Measurements from ENCODE around the gene CUBN.
"Not testable (repeated sequence)": the region's sequence is repeated elsewhere in the genome, so short reads cannot be mapped to it uniquely, and the experiment has no call there.

The CUBN gene

GRCh38 chr10:16853809-16854208 lies 275.8 kb downstream of the CUBN start:
- DNase-seq = no peak

GRCh38 chr10:16853201-16853600 lies 276.4 kb downstream of the CUBN start:
- DNase-seq = no peak

GRCh38 chr10:16852624-16853023 lies 277.0 kb downstream of the CUBN start:
- DNase-seq = no peak

- no peak for DNase-seq
These were observed 281.0 kb downstream of the CUBN start for GRCh38 chr10:16848562-16849154.

- no peak for DNase-seq
These were observed 282.0 kb downstream of the CUBN start for GRCh38 chr10:16847644-16848043.

- DNase-seq = no peak
These were observed 284.4 kb downstream of the CUBN start for GRCh38 chr10:16845248-16845647.

- no peak for DNase-seq
These were observed 286.2 kb downstream of the CUBN start for GRCh38 chr10:16843252-16843870.

- DNase-seq = no peak
These were observed 294.4 kb downstream of the CUBN start for GRCh38 chr10:16835228-16835627.

- DNase-seq = no peak
These were observed 297.1 kb downstream of the CUBN start for GRCh38 chr10:16832351-16833080.

GRCh38 chr10:16828701-16829175 lies 300.9 kb downstream of the CUBN start:
- DNase-seq = no peak

GRCh38 chr10:16828114-16828568 lies 301.5 kb downstream of the CUBN start:
- no peak for DNase-seq

GRCh38 chr10:16827474-16827873 lies 302.1 kb downstream of the CUBN start:
- DNase-seq = not testable (repeated sequence)

GRCh38 chr10:16822726-16823360 lies 306.8 kb downstream of the CUBN start:
- DNase-seq = no peak

- DNase-seq = no peak
These were observed 307.6 kb downstream of the CUBN start for GRCh38 chr10:16822027-16822426.

GRCh38 chr10:16820421-16820820 lies 309.2 kb downstream of the CUBN start:
- no peak for DNase-seq

GRCh38 chr10:16820018-16820417 lies 309.6 kb downstream of the CUBN start:
- no peak for DNase-seq

GRCh38 chr10:16819436-16819835 lies 310.2 kb downstream of the CUBN start:
- no peak for DNase-seq

GRCh38 chr10:16819026-16819425 lies 310.6 kb downstream of the CUBN start:
- no peak for DNase-seq

- peak; percentile 99 for DNase-seq
These were observed 312.2 kb downstream of the CUBN start, which contains the start of gene RSU1 for GRCh38 chr10:16817125-16818019. Gene RSU1, minus strand, starts transcription at chr10:16817424. Its CDS starts 343 bp downstream, at chr10:16817081.

GRCh38 chr10:16816830-16817124 lies 312.8 kb downstream of the CUBN start:
- DNase-seq = no peak

GRCh38 chr10:16816171-16816570 lies 313.4 kb downstream of the CUBN start:
- no peak for DNase-seq

- no peak for DNase-seq
These were observed 315.6 kb downstream of the CUBN start for GRCh38 chr10:16814012-16814411.

Data from activated gamma-delta T cell (primary cell).